Ectodermal cell (in vitro differentiated cells): ENCODE measurements around the gene CLASP1.
"Not testable (repeated sequence)": the region's sequence is repeated elsewhere in the genome, so short reads cannot be mapped to it uniquely, and the experiment has no call there.

ENCODE experiments used
- H3K27ac ChIP-seq: 2 replicates; pipeline ENCODE4 v1.7.0; 2013; ENCODE audit warnings: mild to moderate bottlenecking, low read depth, low read length; ENCODE audit not compliant: insufficient read depth, poor library complexity, severe bottlenecking
- H3K27me3 ChIP-seq: 2 replicates; pipeline ENCODE4 v1.7.0; 2013; ENCODE audit warnings: mild to moderate bottlenecking, low read length; ENCODE audit not compliant: insufficient read depth, control insufficient read depth, poor library complexity, severe bottlenecking
- H3K36me3 ChIP-seq: one replicate; pipeline ENCODE4 v1.7.0; 2013; ENCODE audit warnings: low read length; ENCODE audit not compliant: control insufficient read depth, insufficient read depth
- H3K4me1 ChIP-seq: one replicate; pipeline ENCODE4 v1.7.0; 2013; ENCODE audit warnings: low read length; ENCODE audit not compliant: control insufficient read depth, insufficient read depth
- H3K4me3 ChIP-seq: 2 replicates; pipeline ENCODE4 v1.7.0; 2013; ENCODE audit warnings: low read depth, low read length, control low read depth; ENCODE audit not compliant: insufficient read depth
- H3K9me3 ChIP-seq: 2 replicates; pipeline ENCODE4 v1.7.0; 2013; ENCODE audit warnings: mild to moderate bottlenecking, low read length, moderate library complexity; ENCODE audit not compliant: control insufficient read depth
- WGBS, 2 experiments: methylation state at CpG; one replicate each; pipeline ENCODE4 v1.1.7; 2013; ENCODE audit warnings: missing lambda C conversion rate in 2 of 2; 5-methylcytosine and 5-hydroxymethylcytosine counted together

The CLASP1 gene

DNA sequence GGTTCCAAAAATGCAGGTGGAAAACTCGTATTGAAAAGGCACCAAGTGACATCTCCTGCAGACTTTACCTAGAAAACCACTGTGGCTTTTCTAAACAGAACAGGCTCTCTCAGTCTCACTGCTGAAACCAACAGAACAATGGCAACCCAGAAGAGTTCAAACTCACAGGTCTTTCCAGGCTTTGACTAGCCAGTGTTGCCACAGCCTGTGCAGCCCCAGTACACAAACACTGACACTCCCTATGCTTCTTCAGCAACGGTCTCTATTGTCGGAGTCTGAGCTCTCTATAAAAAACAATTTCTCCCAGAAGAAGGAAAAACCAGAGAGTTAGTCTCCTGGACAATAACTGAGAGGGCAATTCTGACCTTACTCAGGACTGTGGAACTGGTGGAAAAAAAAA lies 206.4 kb downstream of the CLASP1 start:
- Histone ChIP-seq H3K9me3 (no peaks in the 10 kb centered on the region), H3K36me3 (peaks cover 13% of the 10 kb centered on the region), H3K4me1 (no peaks in the 10 kb centered on the region), H3K27me3 (no peaks in the 10 kb centered on the region), H3K27ac (no peak overlapping the region), H3K4me3 (no peak overlapping the region)
- WGBS, 2 experiments, result 92 to 97% methylated on average over 3 of the region's 3 CpGs

- no CpG with 5 or more reads among the region's 1 CpG for whole genome bisulfite sequencing, 2 experiments
- H3K36me3 ChIP-seq, H3K4me1 ChIP-seq, H3K27ac ChIP-seq, H3K9me3 ChIP-seq, H3K4me3 ChIP-seq, H3K27me3 ChIP-seq: not testable (repeated sequence)
Observed at GRCh38 chr2:121438290-121438689, 211.0 kb downstream of the CLASP1 start.

DNA sequence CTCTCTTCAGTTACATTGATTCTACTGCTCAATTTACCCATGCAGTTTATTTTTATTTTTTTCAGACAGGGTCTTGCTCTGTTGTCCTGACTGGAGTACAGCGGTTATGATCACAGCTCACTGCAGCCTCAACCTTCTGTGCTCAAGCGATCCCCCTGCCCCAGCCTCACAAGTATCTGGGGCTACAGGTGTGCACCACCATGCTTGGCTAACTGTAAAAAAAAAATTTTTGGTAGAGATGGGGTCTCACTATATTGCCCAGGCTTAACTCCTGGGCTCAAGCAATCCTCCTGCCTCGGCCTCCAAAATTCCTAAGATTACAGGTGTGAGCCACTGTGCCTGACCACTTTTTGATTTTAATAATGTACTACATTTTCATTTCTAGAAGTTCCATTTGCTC lies 212.3 kb downstream of the CLASP1 start:
- Histone ChIP-seq H3K4me3 (no peak overlapping the region), H3K27ac (no peak overlapping the region), H3K36me3 (no peaks in the 10 kb centered on the region), H3K9me3 (no peaks in the 10 kb centered on the region), H3K27me3 (no peaks in the 10 kb centered on the region), H3K4me1 (no peaks in the 10 kb centered on the region)
- 91 to 94% methylated on average over 3 of the region's 3 CpGs for WGBS, 2 experiments

DNA sequence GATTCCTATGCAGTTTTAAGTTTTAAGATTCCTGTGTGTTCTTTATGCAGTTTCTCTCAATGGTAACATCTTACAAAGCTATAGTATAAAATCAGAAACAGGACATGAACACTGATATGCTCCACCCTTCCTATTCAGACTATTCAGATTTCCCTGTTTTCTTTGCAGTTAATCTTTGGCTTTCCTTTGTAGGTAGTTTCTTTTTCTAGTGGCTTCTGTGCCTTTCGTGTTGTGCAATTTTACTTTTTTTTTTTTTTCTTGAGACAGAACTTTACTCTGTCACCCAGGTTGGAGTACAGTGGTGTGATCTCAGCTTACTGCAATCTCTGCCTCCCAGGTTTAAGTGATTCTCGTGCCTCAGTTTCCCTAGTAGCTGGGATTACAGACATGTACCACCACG lies 213.5 kb downstream of the CLASP1 start:
- WGBS, 2 experiments, result 95 to 98% methylated on average over 3 of the region's 3 CpGs
- H3K9me3 ChIP-seq, result no peaks in the 10 kb centered on the region
- H3K36me3 ChIP-seq, result no peaks in the 10 kb centered on the region
- no peaks in the 10 kb centered on the region for H3K4me1 ChIP-seq
- H3K27me3 ChIP-seq, result no peaks in the 10 kb centered on the region
- no peak overlapping the region for H3K27ac ChIP-seq
- no peak overlapping the region for H3K4me3 ChIP-seq

- H3K9me3 ChIP-seq, result no peaks in the 10 kb centered on the region
- WGBS, 2 experiments, result 91 to 100% methylated on average over 1 of the region's 1 CpG
- H3K4me1 ChIP-seq, result no peaks in the 10 kb centered on the region
- peaks cover 12% of the 10 kb centered on the region for H3K36me3 ChIP-seq
- H3K27me3 ChIP-seq, result no peaks in the 10 kb centered on the region
- H3K4me3 ChIP-seq, result no peak overlapping the region
- H3K27ac ChIP-seq, result no peak overlapping the region
Observed at GRCh38 chr2:121431214-121431613, 218.0 kb downstream of the CLASP1 start.

DNA sequence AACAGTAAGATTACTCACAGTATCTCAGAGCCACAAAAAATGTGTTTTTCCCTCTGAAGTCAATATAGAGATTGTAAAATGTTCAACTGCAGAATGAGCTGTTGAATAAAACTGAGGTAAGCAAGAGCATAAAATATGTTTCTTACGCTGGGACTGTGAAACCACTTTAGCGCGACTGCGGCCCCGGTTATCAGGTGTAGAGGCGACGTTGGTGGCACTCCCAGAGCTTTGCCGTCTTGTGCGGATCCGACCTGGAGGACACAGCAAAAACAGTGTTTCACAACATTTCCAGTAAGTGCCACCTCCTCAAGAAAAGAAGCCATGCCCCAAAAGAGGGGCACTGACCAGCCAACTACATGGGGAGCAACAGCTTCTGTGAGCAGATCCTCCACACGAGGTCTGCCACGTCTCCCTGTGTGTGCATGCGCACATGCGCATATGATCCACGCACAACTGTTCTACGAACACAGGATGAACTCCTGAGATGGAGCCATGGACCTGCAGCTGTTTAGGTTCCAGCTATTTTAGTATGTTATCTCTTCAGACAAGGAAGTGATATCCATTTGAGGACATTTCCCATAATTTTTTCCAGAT lies 219.2 kb downstream of the CLASP1 start:
- Histone ChIP-seq H3K4me3 (no peak overlapping the region), H3K4me1 (no peaks in the 10 kb centered on the region), H3K27ac (no peak overlapping the region), H3K36me3 (peaks cover 12% of the 10 kb centered on the region), H3K9me3 (no peaks in the 10 kb centered on the region), H3K27me3 (no peaks in the 10 kb centered on the region)
- 96% methylated on average over 16 of the region's 16 CpGs for WGBS, 2 experiments

DNA sequence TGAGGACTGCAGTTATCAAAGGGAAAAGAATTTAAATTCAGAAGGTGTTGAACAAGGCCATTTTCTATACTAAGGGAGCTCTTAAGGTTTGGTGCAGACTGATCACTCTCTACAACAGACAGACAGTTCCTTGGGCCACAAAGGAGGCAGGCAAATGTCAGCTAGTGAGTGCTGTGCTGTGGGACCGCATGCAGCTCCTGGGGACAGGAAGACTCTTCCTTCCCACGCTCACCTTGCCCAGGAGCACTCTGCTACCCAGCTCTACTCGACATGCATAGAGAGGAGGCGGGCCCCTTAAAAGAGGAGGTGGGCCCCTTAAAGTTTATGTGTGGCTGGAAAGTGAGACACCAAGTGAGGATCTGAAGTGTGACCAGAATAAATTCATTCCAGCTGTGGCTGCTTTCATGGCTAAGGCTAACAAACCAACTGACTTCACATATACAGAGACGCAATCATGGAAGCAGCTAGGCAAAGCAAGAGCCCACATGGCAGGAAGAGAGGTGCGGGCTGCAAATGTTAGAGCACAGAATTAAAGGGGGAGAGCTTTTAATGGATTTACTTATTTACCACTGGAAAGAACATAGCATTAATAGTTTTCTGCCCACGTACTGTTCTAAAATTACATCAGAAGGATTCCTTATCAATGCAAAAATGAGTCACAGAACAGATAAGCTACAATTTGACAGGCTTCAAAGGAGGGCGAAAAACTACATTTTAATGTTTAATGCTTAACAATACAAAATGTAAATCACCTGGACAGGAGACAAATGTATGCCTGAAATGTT lies 220.0 kb downstream of the CLASP1 start:
- peaks cover 12% of the 10 kb centered on the region for H3K36me3 ChIP-seq
- H3K9me3 ChIP-seq, result no peaks in the 10 kb centered on the region
- no peaks in the 10 kb centered on the region for H3K4me1 ChIP-seq
- WGBS, 2 experiments, result 94 to 98% methylated on average over 5 to 8 of the region's 8 CpGs
- no peak overlapping the region for H3K4me3 ChIP-seq
- H3K27me3 ChIP-seq, result no peaks in the 10 kb centered on the region
- no peak overlapping the region for H3K27ac ChIP-seq

- Histone ChIP-seq H3K9me3 (no peaks in the 10 kb centered on the region), H3K27me3 (no peaks in the 10 kb centered on the region), H3K4me3 (no peak overlapping the region), H3K36me3 (peaks cover 12% of the 10 kb centered on the region), H3K4me1 (no peaks in the 10 kb centered on the region), H3K27ac (no peak overlapping the region)
- 82% methylated on average over 1 of the region's 2 CpGs; no CpG with 5 or more reads in 1 of the 2 experiments for WGBS, 2 experiments
Observed at GRCh38 chr2:121427187-121427689, 222.0 kb downstream of the CLASP1 start.

- H3K4me1 ChIP-seq, result no peaks in the 10 kb centered on the region
- H3K36me3 ChIP-seq, result peaks cover 4% of the 10 kb centered on the region
- 94% methylated on average over 5 of the region's 5 CpGs; no CpG with 5 or more reads in 1 of the 2 experiments for WGBS, 2 experiments
Observed at GRCh38 chr2:121420486-121420885, 228.8 kb downstream of the CLASP1 start.

GRCh38 chr2:121419081-121419699 lies 230.1 kb downstream of the CLASP1 start:
- no peaks in the 10 kb centered on the region for H3K4me1 ChIP-seq
- 96 to 97% methylated on average over 3 of the region's 3 CpGs for WGBS, 2 experiments
- H3K27me3 ChIP-seq, result no peaks in the 10 kb centered on the region
- H3K4me3 ChIP-seq, result no peak overlapping the region
- H3K9me3 ChIP-seq, result no peaks in the 10 kb centered on the region
- peaks cover 4% of the 10 kb centered on the region for H3K36me3 ChIP-seq
- H3K27ac ChIP-seq, result no peak overlapping the region

More at GRCh38 chr2:121420486-121420885, 228.8 kb downstream of the CLASP1 start:
- Histone ChIP-seq H3K27me3 (no peaks in the 10 kb centered on the region), H3K9me3 (no peaks in the 10 kb centered on the region), H3K4me3 (no peak overlapping the region), H3K27ac (no peak overlapping the region)
